ENCODE measurements around the gene PRR5L. TPM values are rescaled to one million over a fixed set of nuclear protein-coding genes. Genes with fewer than 3 reads are reported as not detected.

PRR5L gene
- polyA plus RNA-seq, 4 donors, result 5.6 to 62.2 (median 10.4) TPM

GRCh38 chr11:36419791-36420424, 123.8 kb downstream of the PRR5L start:
- peaks cover 0 to 33% (median 3%) of the 10 kb centered on the region in 3 donors for H3K36me3 ChIP-seq (ENCODE audit: control insufficient read depth in 3 of 3, insufficient read depth in 2 of 3, low read depth in 1 of 3, low read length in 3 of 3)
- no peak for FAIRE-seq
- DNase-seq, result no peak
- WGBS, 3 donors, result 72 to 75% (median 73%) methylated on average over 7 of the region's 7 CpGs
- H3K4me1 ChIP-seq (ENCODE audit: control insufficient read depth in 3 of 3, insufficient read depth in 2 of 3, low read depth in 1 of 3, low read length in 2 of 3), result peaks cover 0 to 17% (median 10%) of the 10 kb centered on the region in 3 donors
- H3K4me3 ChIP-seq (ENCODE audit: low read depth in 1 of 3, low read length in 3 of 3), result no peak overlapping the region
- H3K9me3 ChIP-seq (ENCODE audit: control insufficient read depth in 2 of 2, insufficient read depth in 1 of 2, low read depth in 1 of 2, low read length in 1 of 2), result no peaks in the 10 kb centered on the region
- peak overlapping the region in 1 of 3 donors; percentile 24 for H3K27ac ChIP-seq (ENCODE audit: low read depth in 1 of 3, low read length in 2 of 3)
- no peaks in the 10 kb centered on the region for H3K27me3 ChIP-seq (ENCODE audit: control insufficient read depth in 3 of 3, insufficient read depth in 3 of 3, low read length in 3 of 3)

GRCh38 chr11:36421546-36422155, 125.6 kb downstream of the PRR5L start:
- peaks cover 0 to 27% (median 10%) of the 10 kb centered on the region in 3 donors for H3K4me1 ChIP-seq (ENCODE audit: control insufficient read depth in 3 of 3, insufficient read depth in 2 of 3, low read depth in 1 of 3, low read length in 2 of 3)
- FAIRE-seq, result no peak
- peaks cover 0 to 32% (median 3%) of the 10 kb centered on the region in 3 donors for H3K36me3 ChIP-seq (ENCODE audit: control insufficient read depth in 3 of 3, insufficient read depth in 2 of 3, low read depth in 1 of 3, low read length in 3 of 3)
- DNase-seq, result no peak
- H3K4me3 ChIP-seq (ENCODE audit: low read depth in 1 of 3, low read length in 3 of 3), result no peak overlapping the region
- H3K27me3 ChIP-seq (ENCODE audit: control insufficient read depth in 3 of 3, insufficient read depth in 3 of 3, low read length in 3 of 3), result no peaks in the 10 kb centered on the region
- 71 to 75% (median 74%) methylated on average over 6 of the region's 6 CpGs for WGBS, 3 donors
- no peaks in the 10 kb centered on the region for H3K9me3 ChIP-seq (ENCODE audit: control insufficient read depth in 2 of 2, insufficient read depth in 1 of 2, low read depth in 1 of 2, low read length in 1 of 2)
- peak overlapping the region; percentile 39 to 79 (median 47) for H3K27ac ChIP-seq (ENCODE audit: low read depth in 1 of 3, low read length in 2 of 3)

- no peak overlapping the region for H3K4me3 ChIP-seq (ENCODE audit: low read depth in 1 of 3, low read length in 3 of 3)
- 75 to 86% (median 78%) methylated on average over 6 of the region's 6 CpGs for WGBS, 3 donors
- FAIRE-seq (no peak), DNase-seq (no peak)
- peak overlapping the region in 1 of 3 donors; percentile 37 for H3K27ac ChIP-seq (ENCODE audit: low read depth in 1 of 3, low read length in 2 of 3)
- no peaks in the 10 kb centered on the region for H3K9me3 ChIP-seq (ENCODE audit: control insufficient read depth in 2 of 2, insufficient read depth in 1 of 2, low read depth in 1 of 2, low read length in 1 of 2)
- peaks cover 0 to 33% (median 3%) of the 10 kb centered on the region in 3 donors for H3K36me3 ChIP-seq (ENCODE audit: control insufficient read depth in 3 of 3, insufficient read depth in 2 of 3, low read depth in 1 of 3, low read length in 3 of 3)
- no peaks in the 10 kb centered on the region for H3K27me3 ChIP-seq (ENCODE audit: control insufficient read depth in 3 of 3, insufficient read depth in 3 of 3, low read length in 3 of 3)
- H3K4me1 ChIP-seq (ENCODE audit: control insufficient read depth in 3 of 3, insufficient read depth in 2 of 3, low read depth in 1 of 3, low read length in 2 of 3), result peaks cover 0 to 26% (median 10%) of the 10 kb centered on the region in 3 donors
Measured at GRCh38 chr11:36425561-36426081, 129.5 kb downstream of the PRR5L start.

- DNase-seq (peak in 1 of 2 donors; percentile 21), FAIRE-seq (no peak)
- WGBS, 3 donors, result 36 to 64% (median 52%) methylated on average over 4 of the region's 4 CpGs
- peaks cover 0 to 25% (median 6%) of the 10 kb centered on the region in 3 donors for H3K4me1 ChIP-seq (ENCODE audit: control insufficient read depth in 3 of 3, insufficient read depth in 2 of 3, low read depth in 1 of 3, low read length in 2 of 3)
- no peaks in the 10 kb centered on the region for H3K9me3 ChIP-seq (ENCODE audit: control insufficient read depth in 2 of 2, insufficient read depth in 1 of 2, low read depth in 1 of 2, low read length in 1 of 2)
- peak overlapping the region in 1 of 3 donors; percentile 26 for H3K27ac ChIP-seq (ENCODE audit: low read depth in 1 of 3, low read length in 2 of 3)
- H3K27me3 ChIP-seq (ENCODE audit: control insufficient read depth in 3 of 3, insufficient read depth in 3 of 3, low read length in 3 of 3), result no peaks in the 10 kb centered on the region
- peaks cover 0 to 33% (median 3%) of the 10 kb centered on the region in 3 donors for H3K36me3 ChIP-seq (ENCODE audit: control insufficient read depth in 3 of 3, insufficient read depth in 2 of 3, low read depth in 1 of 3, low read length in 3 of 3)
- no peak overlapping the region for H3K4me3 ChIP-seq (ENCODE audit: low read depth in 1 of 3, low read length in 3 of 3)
Measured at GRCh38 chr11:36426226-36426848, 130.2 kb downstream of the PRR5L start.

- no peak overlapping the region for H3K4me3 ChIP-seq (ENCODE audit: low read depth in 1 of 3, low read length in 3 of 3)
- peaks cover 0 to 23% (median 0%) of the 10 kb centered on the region in 3 donors for H3K4me1 ChIP-seq (ENCODE audit: control insufficient read depth in 3 of 3, insufficient read depth in 2 of 3, low read depth in 1 of 3, low read length in 2 of 3)
- H3K36me3 ChIP-seq (ENCODE audit: control insufficient read depth in 3 of 3, insufficient read depth in 2 of 3, low read depth in 1 of 3, low read length in 3 of 3), result peaks cover 0 to 36% (median 3%) of the 10 kb centered on the region in 3 donors
- H3K27me3 ChIP-seq (ENCODE audit: control insufficient read depth in 3 of 3, insufficient read depth in 3 of 3, low read length in 3 of 3), result no peaks in the 10 kb centered on the region
- H3K9me3 ChIP-seq (ENCODE audit: control insufficient read depth in 2 of 2, insufficient read depth in 1 of 2, low read depth in 1 of 2, low read length in 1 of 2), result no peaks in the 10 kb centered on the region
- DNase-seq (no peak), FAIRE-seq (no peak)
- WGBS, 3 donors, result 66 to 91% (median 86%) methylated on average over 4 of the region's 4 CpGs
- H3K27ac ChIP-seq (ENCODE audit: low read depth in 1 of 3, low read length in 2 of 3), result peak overlapping the region in 1 of 3 donors; percentile 26
Measured at GRCh38 chr11:36427079-36427478, 131.0 kb downstream of the PRR5L start.

GRCh38 chr11:36427876-36428275, 131.8 kb downstream of the PRR5L start:
- H3K27me3 ChIP-seq (ENCODE audit: control insufficient read depth in 3 of 3, insufficient read depth in 3 of 3, low read length in 3 of 3), result no peaks in the 10 kb centered on the region
- H3K4me3 ChIP-seq (ENCODE audit: low read depth in 1 of 3, low read length in 3 of 3), result no peak overlapping the region
- WGBS, 3 donors, result 91 to 96% (median 92%) methylated on average over 3 of the region's 3 CpGs
- H3K9me3 ChIP-seq (ENCODE audit: control insufficient read depth in 2 of 2, insufficient read depth in 1 of 2, low read depth in 1 of 2, low read length in 1 of 2), result no peaks in the 10 kb centered on the region
- peaks cover 0 to 29% (median 0%) of the 10 kb centered on the region in 3 donors for H3K4me1 ChIP-seq (ENCODE audit: control insufficient read depth in 3 of 3, insufficient read depth in 2 of 3, low read depth in 1 of 3, low read length in 2 of 3)
- H3K36me3 ChIP-seq (ENCODE audit: control insufficient read depth in 3 of 3, insufficient read depth in 2 of 3, low read depth in 1 of 3, low read length in 3 of 3), result peaks cover 0 to 33% (median 3%) of the 10 kb centered on the region in 3 donors
- H3K27ac ChIP-seq (ENCODE audit: low read depth in 1 of 3, low read length in 2 of 3), result no peak overlapping the region
- FAIRE-seq (no peak), DNase-seq (no peak)

GRCh38 chr11:36431429-36432092, 135.5 kb downstream of the PRR5L start:
- peak in 1 of 2 donors; percentile 74 for DNase-seq
- Histone ChIP-seq H3K27me3 (ENCODE audit: control insufficient read depth in 3 of 3, insufficient read depth in 3 of 3, low read length in 3 of 3) (no peaks in the 10 kb centered on the region), H3K4me3 (ENCODE audit: low read depth in 1 of 3, low read length in 3 of 3) (no peak overlapping the region), H3K36me3 (ENCODE audit: control insufficient read depth in 3 of 3, insufficient read depth in 2 of 3, low read depth in 1 of 3, low read length in 3 of 3) (peaks cover 0 to 42% (median 4%) of the 10 kb centered on the region in 3 donors), H3K9me3 (ENCODE audit: control insufficient read depth in 2 of 2, insufficient read depth in 1 of 2, low read depth in 1 of 2, low read length in 1 of 2) (no peaks in the 10 kb centered on the region), H3K27ac (ENCODE audit: low read depth in 1 of 3, low read length in 2 of 3) (peak overlapping the region in 2 of 3 donors; percentile 5 to 15), H3K4me1 (ENCODE audit: control insufficient read depth in 3 of 3, insufficient read depth in 2 of 3, low read depth in 1 of 3, low read length in 2 of 3) (peaks cover 0 to 28% (median 0%) of the 10 kb centered on the region in 3 donors)
- WGBS, 3 donors, result 72 to 77% (median 76%) methylated on average over 11 of the region's 11 CpGs
- no peak for FAIRE-seq

GRCh38 chr11:36432093-36432469, 136.0 kb downstream of the PRR5L start:
- Histone ChIP-seq H3K9me3 (ENCODE audit: control insufficient read depth in 2 of 2, insufficient read depth in 1 of 2, low read depth in 1 of 2, low read length in 1 of 2) (no peaks in the 10 kb centered on the region), H3K4me3 (ENCODE audit: low read depth in 1 of 3, low read length in 3 of 3) (no peak overlapping the region), H3K36me3 (ENCODE audit: control insufficient read depth in 3 of 3, insufficient read depth in 2 of 3, low read depth in 1 of 3, low read length in 3 of 3) (peaks cover 1 to 40% (median 4%) of the 10 kb centered on the region in 3 donors), H3K4me1 (ENCODE audit: control insufficient read depth in 3 of 3, insufficient read depth in 2 of 3, low read depth in 1 of 3, low read length in 2 of 3) (peaks cover 0 to 25% (median 0%) of the 10 kb centered on the region in 3 donors), H3K27me3 (ENCODE audit: control insufficient read depth in 3 of 3, insufficient read depth in 3 of 3, low read length in 3 of 3) (no peaks in the 10 kb centered on the region), H3K27ac (ENCODE audit: low read depth in 1 of 3, low read length in 2 of 3) (peak overlapping the region in 1 of 3 donors; percentile 77)
- 80 to 83% (median 82%) methylated on average over 2 of the region's 2 CpGs for WGBS, 3 donors
- FAIRE-seq, result no peak
- no peak for DNase-seq
